ENCODE data around the gene TCF15.

- TF ChIP-seq CTCF (IDR thresholded peaks at IDR 0.05) (no peak), POLR2A (IDR thresholded peaks at IDR 0.05) (no peak)
These were observed 4.9 kb downstream of the TCF15 start for GRCh38 chr20:605237-605636.
